A549 (cell line): ENCODE results near the gene MON1B. TPM values are rescaled to one million over a fixed set of nuclear protein-coding genes. Genes with fewer than 3 reads are reported as not detected.

Experiments
- ATAC-seq, 2 experiments: fragments of 200-7000 bp in 1 of 2; fragments of >200 bp in 1 of 2; cut with Nextera tagmentation in 1 of 2; cut with Tn5 transposase in 1 of 2; 3 replicates each; pipeline versions ENCODE4 v1.8.0 to v1.9.1; 2018 to 2020; ENCODE audit warnings: mild to moderate bottlenecking in 1 of 2, moderate library complexity in 1 of 2
- CTCF ChIA-PET: fragments of 300-600 bp; sonication (Branson Sonifier 250); formaldehyde crosslinking; extraction: SDS; loops from one replicate; lab custom pipeline; 2021; ENCODE audit warnings: antibody characterized with exemption, inconsistent platforms; lab: Yijun Ruan, JAX
- POLR2A ChIA-PET: fragments of 350-600 bp; formaldehyde crosslinking; extraction: SDS; loops from one replicate; lab custom pipeline; 2021; ENCODE audit warnings: antibody characterized with exemption, inconsistent platforms; lab: Yijun Ruan, JAX
- DNase-seq, 2 experiments: peaks; one replicate each; pipeline versions ENCODE4 v3.0.0 to v3.0.0-alpha.2; 2011 to 2016; ENCODE audit warnings: low read depth in 1 of 2, low spot score in 1 of 2
- FAIRE-seq: peaks from 2 replicates; lab custom pipeline; 2011; peaks lifted over from hg19 to GRCh38; lab: Jason Lieb, UNC
- H3K27ac ChIP-seq, 2 experiments: fragments of >200 bp; sonication (Bioruptor Twin); formaldehyde crosslinking; 3 replicates each; pipeline ENCODE4 v1.5.1; 2016 to 2017
- H3K4me1 ChIP-seq: fragments of >200 bp; sonication (Bioruptor Twin); formaldehyde crosslinking; 3 replicates; pipeline ENCODE4 v1.6.1; 2016
- H3K4me2 ChIP-seq: fragments of >200 bp; sonication (Bioruptor Twin); formaldehyde crosslinking; 3 replicates; pipeline ENCODE4 v1.6.1; 2016
- H3K4me3 ChIP-seq: fragments of >200 bp; sonication (Bioruptor Twin); formaldehyde crosslinking; 3 replicates; pipeline ENCODE4 v1.5.1; 2016
- H3K9me3 ChIP-seq: fragments of >200 bp; sonication (Bioruptor Twin); formaldehyde crosslinking; 3 replicates; pipeline ENCODE4 v1.6.1; 2016
- ATOH8 ChIP-seq: fragments of 250-450 bp; sonication (Bioruptor Pico); IDR thresholded peaks from 2 replicates; pipeline ENCODE4 v1.5.0; 2020; ENCODE audit warnings: low read depth, mild to moderate bottlenecking, moderate library complexity
- CBX8 ChIP-seq: fragments of 200-600 bp; sonication (generic); IDR thresholded peaks from 2 replicates; pipeline ENCODE4 v1.6.1; 2016
- CEBPB ChIP-seq, 2 experiments: fragments of >200 bp in 1 of 2; sonication (Bioruptor Twin) in 1 of 2; formaldehyde crosslinking in 1 of 2; IDR thresholded peaks; 2 replicates each; pipeline ENCODE4 v1.6.1; 2012 to 2016
- EP300 ChIP-seq, 2 experiments: fragments of >200 bp; sonication (Bioruptor Twin); formaldehyde crosslinking; IDR thresholded peaks; 2 replicates in 1 of 2; 3 replicates in 1 of 2; pipeline ENCODE4 v1.6.1; 2016 to 2017
- ESRRA ChIP-seq: fragments of 150-350 bp; IDR thresholded peaks from 2 replicates; pipeline ENCODE4 v1.6.1; 2014; ENCODE audit warnings: mild to moderate bottlenecking, low read length, borderline replicate concordance
- FOXS1 ChIP-seq: fragments of 250-450 bp; sonication (Bioruptor Pico); IDR thresholded peaks from 2 replicates; pipeline ENCODE4 v1.5.0; 2020; ENCODE audit warnings: mild to moderate bottlenecking, moderate library complexity
- HDAC2 ChIP-seq: fragments of 200-600 bp; sonication (generic); IDR thresholded peaks from 2 replicates; pipeline ENCODE4 v1.6.1; 2016
- HES2 ChIP-seq: fragments of >200 bp; sonication (Bioruptor Twin); formaldehyde crosslinking; IDR thresholded peaks from 2 replicates; pipeline ENCODE4 v1.6.1; 2016
- HOXA7 ChIP-seq: fragments of 250-450 bp; sonication (Bioruptor Pico); IDR thresholded peaks from 2 replicates; pipeline ENCODE4 v1.5.0; 2020; ENCODE audit warnings: mild to moderate bottlenecking, moderate library complexity
- HOXB5 ChIP-seq: fragments of 250-450 bp; sonication (Bioruptor Pico); IDR thresholded peaks from 2 replicates; pipeline ENCODE4 v1.5.0; 2020; ENCODE audit warnings: mild to moderate bottlenecking, moderate library complexity
- JUN ChIP-seq, 2 experiments: fragments of >200 bp; sonication (Bioruptor Twin); formaldehyde crosslinking; IDR thresholded peaks; 2 replicates in 1 of 2; 3 replicates in 1 of 2; pipeline ENCODE4 v1.6.1; 2016 to 2017
- JUNB ChIP-seq: fragments of >200 bp; sonication (Bioruptor Twin); formaldehyde crosslinking; IDR thresholded peaks from 2 replicates; pipeline ENCODE4 v1.6.1; 2016
- KDM1A ChIP-seq: fragments of 200-600 bp; sonication (generic); IDR thresholded peaks from 2 replicates; pipeline ENCODE4 v1.6.1; 2016; ENCODE audit warnings: low read depth, mild to moderate bottlenecking
- KDM5A ChIP-seq: fragments of 200-600 bp; sonication (generic); IDR thresholded peaks from 2 replicates; pipeline ENCODE4 v1.6.1; 2016; ENCODE audit warnings: antibody characterized with exemption, mild to moderate bottlenecking
- MAFK ChIP-seq: fragments of 450-650 bp; IDR thresholded peaks from 2 replicates; pipeline ENCODE4 v1.6.1; 2014; ENCODE audit not compliant: partially characterized antibody
- MYC ChIP-seq: IDR thresholded peaks from 2 replicates; pipeline ENCODE4 v1.6.1; 2012; ENCODE audit warnings: mild to moderate bottlenecking, inconsistent platforms, low read length, improper control_type of control experiment, borderline replicate concordance
- NPAS2 ChIP-seq: fragments of 250-450 bp; sonication (Bioruptor Pico); IDR thresholded peaks from 2 replicates; pipeline ENCODE4 v1.8.0; 2022; ENCODE audit warnings: mild to moderate bottlenecking, moderate library complexity, borderline replicate concordance
- NR3C1 ChIP-seq: fragments of >200 bp; sonication (Bioruptor Twin); formaldehyde crosslinking; IDR thresholded peaks from 3 replicates; pipeline ENCODE4 v1.6.1; 2017
- PHF8 ChIP-seq: fragments of 200-600 bp; sonication (generic); IDR thresholded peaks from 2 replicates; pipeline ENCODE4 v1.6.1; 2016; ENCODE audit warnings: low read depth, mild to moderate bottlenecking, antibody characterized with exemption, moderate library complexity, borderline replicate concordance
- RAD21 ChIP-seq, 2 experiments: fragments of >200 bp in 1 of 2; sonication (Bioruptor Twin) in 1 of 2; formaldehyde crosslinking in 1 of 2; IDR thresholded peaks in 1 of 2; conservative IDR thresholded peaks in 1 of 2; 2 replicates in 1 of 2; 3 replicates in 1 of 2; pipeline ENCODE4 v1.6.1; 2012 to 2018; ENCODE audit warnings: inconsistent platforms in 1 of 2
- RFX5 ChIP-seq: fragments of 450-650 bp; IDR thresholded peaks from 2 replicates; pipeline ENCODE4 v1.7.1; 2014; ENCODE audit warnings: antibody characterized with exemption, mild to moderate bottlenecking, moderate library complexity
- RNF2 ChIP-seq: fragments of 200-600 bp; sonication (generic); IDR thresholded peaks from 2 replicates; pipeline ENCODE4 v1.6.1; 2016; ENCODE audit warnings: low read depth, mild to moderate bottlenecking, antibody characterized with exemption, moderate library complexity, borderline replicate concordance
- SMC3 ChIP-seq: fragments of >200 bp; sonication (Bioruptor Twin); formaldehyde crosslinking; IDR thresholded peaks from 3 replicates; pipeline ENCODE4 v1.6.1; 2018; ENCODE audit warnings: inconsistent platforms
- SREBF2 ChIP-seq: fragments of 450-650 bp; IDR thresholded peaks from 2 replicates; pipeline ENCODE4 v1.6.1; 2014; ENCODE audit warnings: mild to moderate bottlenecking, moderate library complexity
- ZC3H11A ChIP-seq: fragments of 450-650 bp; IDR thresholded peaks from 2 replicates; pipeline ENCODE4 v1.6.1; 2014; ENCODE audit warnings: antibody characterized with exemption, mild to moderate bottlenecking
- ZSCAN20 ChIP-seq: fragments of 250-450 bp; sonication (Bioruptor Pico); IDR thresholded peaks from 2 replicates; pipeline ENCODE4 v1.8.0; 2022; ENCODE audit warnings: mild to moderate bottlenecking, moderate library complexity
- WGBS: methylation state at CpG from one replicate; pipeline ENCODE4 v1.1.6; 2017; ENCODE audit errors: missing lambda C conversion rate; 5-methylcytosine and 5-hydroxymethylcytosine counted together
- polyA minus RNA-seq: library from RNA; depleted of rRNA, polyadenylated mRNA; stranded (reverse); fragments of >200 nt; gene quantifications from 2 replicates; pipeline ENCODE4 v1.2.3, GENCODE V29; 2011; rRNA and poly(A)+ RNA removed
- polyA plus RNA-seq, 4 experiments: library from polyadenylated mRNA; depleted of rRNA in 3 of 4; stranded (reverse); fragments of >200 nt; fragmentation: RNase III in 1 of 4; extraction: RNeasy Plus Mini Kit Qiagen cat#74134 plus additional on column Dnase treatment in 1 of 4; gene quantifications; 2 replicates in 3 of 4; 3 replicates in 1 of 4; pipeline ENCODE4 v1.2.3, GENCODE V29; 2011 to 2017
- TF ChIP-seq, protein P1 (sequence below): IDR thresholded peaks from 2 replicates; pipeline ENCODE4 v1.6.1; 2012
- TF ChIP-seq, protein P2 (sequence below): fragments of 250-450 bp; sonication (Bioruptor Pico); IDR thresholded peaks from 2 replicates; pipeline ENCODE4 v1.5.0; 2021; ENCODE audit warnings: mild to moderate bottlenecking, moderate library complexity, borderline replicate concordance
- TF ChIP-seq, protein P3 (sequence below): fragments of 200-600 bp; sonication (generic); IDR thresholded peaks from 2 replicates; pipeline ENCODE4 v1.6.1; 2016; ENCODE audit warnings: antibody characterized with exemption, mild to moderate bottlenecking, moderate library complexity
- TF ChIP-seq, protein P4 (sequence below): IDR thresholded peaks from 2 replicates; pipeline ENCODE4 v1.6.1; 2012
- TF ChIP-seq, protein P5 (sequence below): fragments of >200 bp; sonication (Bioruptor Twin); formaldehyde crosslinking; IDR thresholded peaks from 3 replicates; pipeline ENCODE4 v1.6.1; 2016

The MON1B gene
- polyA plus RNA-seq (2011; rRNA removed) = 18.0 and 27.2 TPM in 2 replicates
- 22.2 and 32.7 TPM in 2 replicates for polyA plus RNA-seq (2012; cell fraction: cytosol; rRNA removed)
- 66.3 and 78.8 TPM in 2 replicates for polyA plus RNA-seq (2012; cell fraction: nucleus; rRNA removed)
- 28.0 to 33.3 TPM (median 32.5 TPM) in 3 replicates for polyA plus RNA-seq (2017; fragmentation: RNase III; extraction: RNeasy Plus Mini Kit Qiagen cat#74134 plus additional on column Dnase treatment)
- 20.2 and 26.9 TPM in 2 replicates for polyA minus RNA-seq

DNA sequence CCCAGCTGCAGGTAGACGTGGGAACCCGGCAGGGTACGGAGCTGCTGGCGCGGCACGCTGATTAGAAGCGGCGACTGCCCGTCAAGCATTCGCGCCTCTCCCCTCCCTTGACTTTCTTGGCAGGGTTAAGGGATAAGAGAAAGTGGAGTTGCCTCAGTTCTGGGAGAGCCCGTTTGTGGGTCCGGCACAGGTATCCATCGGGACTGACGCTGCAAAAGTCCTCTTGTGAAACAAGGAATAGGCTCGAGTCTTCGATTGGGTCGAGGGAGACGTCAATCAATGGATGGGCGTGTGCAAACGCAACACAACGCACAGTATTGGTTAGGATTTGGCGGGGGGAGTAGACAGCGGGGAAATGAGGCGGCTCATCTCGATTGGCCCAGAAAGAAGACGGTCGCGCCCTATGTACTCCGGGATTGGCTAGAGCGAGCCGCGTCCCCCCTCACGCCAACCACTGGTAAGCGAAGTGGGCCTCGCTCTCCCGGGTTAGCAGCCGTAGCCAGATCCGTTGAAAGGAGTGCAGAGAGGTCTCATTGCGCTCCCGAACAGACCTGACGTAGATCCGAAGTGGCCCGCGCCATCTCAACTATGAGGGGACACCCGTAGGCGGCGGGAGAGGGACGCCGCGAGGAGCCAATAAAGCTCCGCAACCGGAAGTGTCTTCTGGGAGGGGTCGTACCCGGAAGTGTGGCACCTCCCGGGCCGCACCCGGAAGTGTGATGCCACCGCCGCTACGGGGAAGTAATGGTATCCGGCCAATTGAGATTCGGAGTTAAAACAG is at the start of gene MON1B:
TSS of gene MON1B (plus strand) at position 713 of the 781 bp plus-strand sequence. CDS start 296 bp downstream, outside the sequence.
- H3K4me3 ChIP-seq = peak within 1 kb of the TSS; percentile 94
- H3K4me1 ChIP-seq = peaks cover 14% of the 10 kb centered on the region; the same call in 2 of the 3 replicates
- H3K4me2 ChIP-seq = peak within 1 kb of the TSS; percentile 98
- no peaks in the 10 kb centered on the region for H3K9me3 ChIP-seq
- ATAC-seq = peak; percentile 97 to 98
- under 1% methylated on average over 45 of the region's 63 CpGs for WGBS
- FAIRE-seq = no peak
- H3K27ac ChIP-seq = peak within 1 kb of the TSS; percentile 90 to 96
- ChIA-PET POLR2A (interaction anchor here (0.5 to 2.1 kb wide), 5 partner anchors 14 to 98 kb away, joined by 3 to 14 read pairs (median 5); no protein-coding TSS in a partner anchor), CTCF (no interaction called here)
- DNase-seq = peak; percentile 99
- TF ChIP-seq KDM5A = peak; percentile 50
- no peak for TF ChIP-seq HOXA7 (CRISPR knock-in tag)
- TF ChIP-seq KDM1A = no peak
- no peak for TF ChIP-seq ESRRA
- no peak for TF ChIP-seq ATOH8 (CRISPR knock-in tag)
- TF ChIP-seq JUNB = no peak
- TF ChIP-seq SREBF2 = no peak
- TF ChIP-seq, protein P1, sequence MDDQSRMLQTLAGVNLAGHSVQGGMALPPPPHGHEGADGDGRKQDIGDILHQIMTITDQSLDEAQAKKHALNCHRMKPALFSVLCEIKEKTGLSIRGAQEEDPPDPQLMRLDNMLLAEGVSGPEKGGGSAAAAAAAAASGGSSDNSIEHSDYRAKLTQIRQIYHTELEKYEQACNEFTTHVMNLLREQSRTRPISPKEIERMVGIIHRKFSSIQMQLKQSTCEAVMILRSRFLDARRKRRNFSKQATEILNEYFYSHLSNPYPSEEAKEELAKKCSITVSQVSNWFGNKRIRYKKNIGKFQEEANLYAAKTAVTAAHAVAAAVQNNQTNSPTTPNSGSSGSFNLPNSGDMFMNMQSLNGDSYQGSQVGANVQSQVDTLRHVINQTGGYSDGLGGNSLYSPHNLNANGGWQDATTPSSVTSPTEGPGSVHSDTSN = peak; percentile 90
- TF ChIP-seq, protein P2, sequence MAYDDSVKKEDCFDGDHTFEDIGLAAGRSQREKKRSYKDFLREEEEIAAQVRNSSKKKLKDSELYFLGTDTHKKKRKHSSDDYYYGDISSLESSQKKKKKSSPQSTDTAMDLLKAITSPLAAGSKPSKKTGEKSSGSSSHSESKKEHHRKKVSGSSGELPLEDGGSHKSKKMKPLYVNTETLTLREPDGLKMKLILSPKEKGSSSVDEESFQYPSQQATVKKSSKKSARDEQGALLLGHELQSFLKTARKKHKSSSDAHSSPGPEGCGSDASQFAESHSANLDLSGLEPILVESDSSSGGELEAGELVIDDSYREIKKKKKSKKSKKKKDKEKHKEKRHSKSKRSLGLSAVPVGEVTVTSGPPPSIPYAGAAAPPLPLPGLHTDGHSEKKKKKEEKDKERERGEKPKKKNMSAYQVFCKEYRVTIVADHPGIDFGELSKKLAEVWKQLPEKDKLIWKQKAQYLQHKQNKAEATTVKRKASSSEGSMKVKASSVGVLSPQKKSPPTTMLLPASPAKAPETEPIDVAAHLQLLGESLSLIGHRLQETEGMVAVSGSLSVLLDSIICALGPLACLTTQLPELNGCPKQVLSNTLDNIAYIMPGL (CRISPR knock-in tag) = no peak
- TF ChIP-seq, protein P3, sequence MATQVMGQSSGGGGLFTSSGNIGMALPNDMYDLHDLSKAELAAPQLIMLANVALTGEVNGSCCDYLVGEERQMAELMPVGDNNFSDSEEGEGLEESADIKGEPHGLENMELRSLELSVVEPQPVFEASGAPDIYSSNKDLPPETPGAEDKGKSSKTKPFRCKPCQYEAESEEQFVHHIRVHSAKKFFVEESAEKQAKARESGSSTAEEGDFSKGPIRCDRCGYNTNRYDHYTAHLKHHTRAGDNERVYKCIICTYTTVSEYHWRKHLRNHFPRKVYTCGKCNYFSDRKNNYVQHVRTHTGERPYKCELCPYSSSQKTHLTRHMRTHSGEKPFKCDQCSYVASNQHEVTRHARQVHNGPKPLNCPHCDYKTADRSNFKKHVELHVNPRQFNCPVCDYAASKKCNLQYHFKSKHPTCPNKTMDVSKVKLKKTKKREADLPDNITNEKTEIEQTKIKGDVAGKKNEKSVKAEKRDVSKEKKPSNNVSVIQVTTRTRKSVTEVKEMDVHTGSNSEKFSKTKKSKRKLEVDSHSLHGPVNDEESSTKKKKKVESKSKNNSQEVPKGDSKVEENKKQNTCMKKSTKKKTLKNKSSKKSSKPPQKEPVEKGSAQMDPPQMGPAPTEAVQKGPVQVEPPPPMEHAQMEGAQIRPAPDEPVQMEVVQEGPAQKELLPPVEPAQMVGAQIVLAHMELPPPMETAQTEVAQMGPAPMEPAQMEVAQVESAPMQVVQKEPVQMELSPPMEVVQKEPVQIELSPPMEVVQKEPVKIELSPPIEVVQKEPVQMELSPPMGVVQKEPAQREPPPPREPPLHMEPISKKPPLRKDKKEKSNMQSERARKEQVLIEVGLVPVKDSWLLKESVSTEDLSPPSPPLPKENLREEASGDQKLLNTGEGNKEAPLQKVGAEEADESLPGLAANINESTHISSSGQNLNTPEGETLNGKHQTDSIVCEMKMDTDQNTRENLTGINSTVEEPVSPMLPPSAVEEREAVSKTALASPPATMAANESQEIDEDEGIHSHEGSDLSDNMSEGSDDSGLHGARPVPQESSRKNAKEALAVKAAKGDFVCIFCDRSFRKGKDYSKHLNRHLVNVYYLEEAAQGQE = peak; percentile 2; the same call in 1 of the 2 replicates
- TF ChIP-seq HDAC2 = no peak
- no peak for TF ChIP-seq FOXS1 (CRISPR knock-in tag)
- TF ChIP-seq, protein P4, sequence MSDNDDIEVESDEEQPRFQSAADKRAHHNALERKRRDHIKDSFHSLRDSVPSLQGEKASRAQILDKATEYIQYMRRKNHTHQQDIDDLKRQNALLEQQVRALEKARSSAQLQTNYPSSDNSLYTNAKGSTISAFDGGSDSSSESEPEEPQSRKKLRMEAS = peak; percentile 34
- TF ChIP-seq NR3C1 = no peak
- TF ChIP-seq, protein P5, sequence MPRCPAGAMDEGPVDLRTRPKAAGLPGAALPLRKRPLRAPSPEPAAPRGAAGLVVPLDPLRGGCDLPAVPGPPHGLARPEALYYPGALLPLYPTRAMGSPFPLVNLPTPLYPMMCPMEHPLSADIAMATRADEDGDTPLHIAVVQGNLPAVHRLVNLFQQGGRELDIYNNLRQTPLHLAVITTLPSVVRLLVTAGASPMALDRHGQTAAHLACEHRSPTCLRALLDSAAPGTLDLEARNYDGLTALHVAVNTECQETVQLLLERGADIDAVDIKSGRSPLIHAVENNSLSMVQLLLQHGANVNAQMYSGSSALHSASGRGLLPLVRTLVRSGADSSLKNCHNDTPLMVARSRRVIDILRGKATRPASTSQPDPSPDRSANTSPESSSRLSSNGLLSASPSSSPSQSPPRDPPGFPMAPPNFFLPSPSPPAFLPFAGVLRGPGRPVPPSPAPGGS = peak; percentile 46; the same call in 1 of the 3 replicates
- TF ChIP-seq SMC3 = no peak
- TF ChIP-seq MAFK = peak; percentile 74
- no peak for TF ChIP-seq RNF2
- TF ChIP-seq ZSCAN20 (CRISPR knock-in tag) = no peak
- no peak for TF ChIP-seq CBX8
- no peak for TF ChIP-seq HES2
- TF ChIP-seq CEBPB (IDR thresholded peaks at IDR 0.05) = peak in 1 of 2 experiments; percentile 79; a peak in 2 of 4 replicates
- peak; percentile 61; the same call in 1 of the 2 replicates for TF ChIP-seq RFX5
- peak; percentile 36 to 80; a peak in 4 of 5 replicates for TF ChIP-seq JUN (IDR thresholded peaks at IDR 0.05)
- no peak for TF ChIP-seq EP300 (IDR thresholded peaks at IDR 0.05)
- no peak for TF ChIP-seq HOXB5 (CRISPR knock-in tag)
- TF ChIP-seq RAD21 (conservative IDR thresholded peaks at IDR 0.05 in 1 of 2, IDR thresholded peaks at IDR 0.05 in 1 of 2) = no peak
- no peak for TF ChIP-seq ZC3H11A
- no peak for TF ChIP-seq MYC
- peak; percentile 57; the same call in 1 of the 2 replicates for TF ChIP-seq PHF8
- TF ChIP-seq NPAS2 (CRISPR knock-in tag) = no peak
